Endodermal cell (in vitro differentiated cells): ENCODE data around the gene INAFM2. TPM values are rescaled to one million over a fixed set of nuclear protein-coding genes. Genes with fewer than 3 reads are reported as not detected.

Experiments used
- DNase-seq: peaks from one replicate; pipeline ENCODE4 v3.0.0-alpha.2; 2017
- H3K27ac ChIP-seq: 2 replicates; pipeline ENCODE4 v1.5.1; 2013; ENCODE audit warnings: mild to moderate bottlenecking, low read depth, low read length, moderate library complexity
- H3K27me3 ChIP-seq: 2 replicates; pipeline ENCODE4 v1.6.1; 2013; ENCODE audit warnings: mild to moderate bottlenecking, low read length, moderate library complexity; ENCODE audit not compliant: insufficient read depth, control insufficient read depth, poor library complexity, severe bottlenecking
- H3K36me3 ChIP-seq: 2 replicates; pipeline ENCODE4 v1.7.0; 2013; ENCODE audit warnings: mild to moderate bottlenecking, low read length, moderate library complexity; ENCODE audit not compliant: control insufficient read depth, insufficient read depth
- H3K4me1 ChIP-seq: one replicate; pipeline ENCODE4 v1.7.0; 2013; ENCODE audit warnings: low read length; ENCODE audit not compliant: control insufficient read depth, insufficient read depth
- H3K4me3 ChIP-seq: 2 replicates; pipeline ENCODE4 v1.5.1; 2013; ENCODE audit warnings: mild to moderate bottlenecking, low read length, moderate library complexity
- H3K9ac ChIP-seq: 2 replicates; pipeline ENCODE4 v1.6.1; 2013; ENCODE audit warnings: mild to moderate bottlenecking, low read length, moderate library complexity; ENCODE audit not compliant: poor library complexity, severe bottlenecking; ENCODE audit errors: extremely low read depth
- H3K9me3 ChIP-seq: 2 replicates; pipeline ENCODE4 v1.6.1; 2013; ENCODE audit warnings: mild to moderate bottlenecking, low read length, moderate library complexity; ENCODE audit not compliant: control insufficient read depth
- H3K27ac Mint-ChIP-seq: 2 replicates; pipeline ENCODE4 v1.8.0; 2020; ENCODE audit warnings: mixed read lengths
- H3K27me3 Mint-ChIP-seq: 2 replicates; pipeline ENCODE4 v1.8.0; 2021; ENCODE audit warnings: mild to moderate bottlenecking, mixed read lengths; ENCODE audit not compliant: insufficient read depth
- H3K36me3 Mint-ChIP-seq: 2 replicates; pipeline ENCODE4 v1.8.0; 2020; ENCODE audit warnings: low read depth, mixed read lengths
- H3K4me1 Mint-ChIP-seq: 2 replicates; pipeline ENCODE4 v1.8.0; 2020; ENCODE audit warnings: mixed read lengths
- H3K4me3 Mint-ChIP-seq: 2 replicates; pipeline ENCODE4 v1.8.0; 2020; ENCODE audit warnings: mild to moderate bottlenecking, moderate library complexity, mixed read lengths
- H3K9me3 Mint-ChIP-seq: 2 replicates; pipeline ENCODE4 v1.8.0; 2020; ENCODE audit warnings: mild to moderate bottlenecking, mixed read lengths
- WGBS, 2 experiments: methylation state at CpG; one replicate each; pipeline versions ENCODE4 v1.1.5 to v1.1.7; 2013; ENCODE audit warnings: missing lambda C conversion rate in 2 of 2, mixed read lengths in 1 of 2; ENCODE audit not compliant: insufficient coverage in 1 of 2, insufficient read length in 1 of 2; 5-methylcytosine and 5-hydroxymethylcytosine counted together
- total RNA-seq, 2 donors: library from RNA; stranded (reverse); fragmentation: NEBNext Ultra II Directional in 1 of 2; extraction: Animal tissue kit (Norgen Biotek cat#: 25700) in 1 of 2; gene quantifications; 2 replicates in 1 of 2; 3 replicates in 1 of 2; pipeline ENCODE4 v1.2.1, GENCODE V29; 2021
- TF ChIP-seq, protein P1 (sequence below): fragments of 200-600 bp; sonication (generic); conservative IDR thresholded peaks from 2 replicates; pipeline ENCODE4 v1.5.0; 2021; ENCODE audit warnings: antibody characterized with exemption, mild to moderate bottlenecking

INAFM2 gene
- total RNA-seq, 2 donors from 2014 or later: 4.6 to 8.6 TPM

DNA sequence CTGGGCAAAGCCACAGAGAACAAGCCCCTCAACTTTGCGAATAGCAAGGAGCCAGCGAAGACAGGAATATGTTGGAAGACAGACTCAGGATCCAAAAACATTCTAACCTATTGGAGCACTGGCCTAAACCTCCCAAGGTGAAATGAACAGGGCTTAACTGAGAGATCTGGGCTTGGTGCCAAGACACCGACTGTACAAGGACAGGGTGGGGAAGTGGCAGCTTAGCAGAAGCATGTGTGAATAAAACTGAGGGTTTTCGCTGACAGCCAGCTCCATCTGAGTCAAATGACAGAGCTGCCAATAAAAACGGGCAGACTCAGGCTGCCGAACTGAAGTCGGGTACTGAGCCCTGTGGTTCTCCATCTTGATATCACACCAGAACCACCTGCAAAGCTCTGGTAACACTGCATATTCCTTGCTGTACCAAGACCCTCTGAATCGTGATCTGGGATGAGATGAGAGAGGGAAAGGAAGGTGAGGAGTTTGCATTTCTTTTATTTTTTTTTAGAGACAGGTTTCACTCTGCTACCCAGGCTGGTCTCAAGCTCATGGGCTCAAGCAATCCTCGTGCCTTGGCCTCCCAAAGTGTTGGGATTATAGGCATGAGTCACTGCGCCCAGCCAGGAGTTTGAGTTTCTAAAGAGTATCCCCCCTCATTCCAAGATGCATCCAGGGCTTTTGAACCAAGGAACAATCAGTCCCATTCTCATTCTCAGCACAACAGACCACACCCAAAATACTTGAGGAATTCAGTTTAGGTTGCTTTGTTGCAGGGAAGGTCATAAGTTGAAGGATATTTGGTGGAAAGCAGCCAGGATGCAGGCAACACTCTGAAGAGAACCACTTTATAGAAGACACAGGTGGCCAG lies 9.7 kb upstream of the INAFM2 start:
- Mint-ChIP-seq H3K9me3 (no peaks in the 10 kb centered on the region), H3K27me3 (peaks cover 71% of the 10 kb centered on the region), H3K36me3 (no peaks in the 10 kb centered on the region), H3K27ac (no peak overlapping the region), H3K4me1 (peaks cover 4% of the 10 kb centered on the region), H3K4me3 (no peak overlapping the region)
- no peaks in the 10 kb centered on the region for H3K9me3 ChIP-seq
- TF ChIP-seq, protein P1, sequence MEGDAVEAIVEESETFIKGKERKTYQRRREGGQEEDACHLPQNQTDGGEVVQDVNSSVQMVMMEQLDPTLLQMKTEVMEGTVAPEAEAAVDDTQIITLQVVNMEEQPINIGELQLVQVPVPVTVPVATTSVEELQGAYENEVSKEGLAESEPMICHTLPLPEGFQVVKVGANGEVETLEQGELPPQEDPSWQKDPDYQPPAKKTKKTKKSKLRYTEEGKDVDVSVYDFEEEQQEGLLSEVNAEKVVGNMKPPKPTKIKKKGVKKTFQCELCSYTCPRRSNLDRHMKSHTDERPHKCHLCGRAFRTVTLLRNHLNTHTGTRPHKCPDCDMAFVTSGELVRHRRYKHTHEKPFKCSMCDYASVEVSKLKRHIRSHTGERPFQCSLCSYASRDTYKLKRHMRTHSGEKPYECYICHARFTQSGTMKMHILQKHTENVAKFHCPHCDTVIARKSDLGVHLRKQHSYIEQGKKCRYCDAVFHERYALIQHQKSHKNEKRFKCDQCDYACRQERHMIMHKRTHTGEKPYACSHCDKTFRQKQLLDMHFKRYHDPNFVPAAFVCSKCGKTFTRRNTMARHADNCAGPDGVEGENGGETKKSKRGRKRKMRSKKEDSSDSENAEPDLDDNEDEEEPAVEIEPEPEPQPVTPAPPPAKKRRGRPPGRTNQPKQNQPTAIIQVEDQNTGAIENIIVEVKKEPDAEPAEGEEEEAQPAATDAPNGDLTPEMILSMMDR: no peak
- no peak overlapping the region for H3K9ac ChIP-seq
- H3K27ac ChIP-seq: no peak overlapping the region
- no peaks in the 10 kb centered on the region for H3K36me3 ChIP-seq
- peaks cover 65% of the 10 kb centered on the region for H3K27me3 ChIP-seq
- H3K4me1 ChIP-seq: peaks cover 5% of the 10 kb centered on the region
- DNase-seq: no peak
- no peak overlapping the region for H3K4me3 ChIP-seq
- WGBS, 2 experiments: 84 to 89% methylated on average over 7 to 10 of the region's 10 CpGs

GRCh38 chr15:40314723-40315276 lies 8.7 kb upstream of the INAFM2 start:
- H3K36me3 Mint-ChIP-seq: no peaks in the 10 kb centered on the region
- Histone ChIP-seq H3K9me3 (no peaks in the 10 kb centered on the region), H3K9ac (no peak overlapping the region), H3K36me3 (no peaks in the 10 kb centered on the region), H3K27me3 (peaks cover 70% of the 10 kb centered on the region), H3K27ac (no peak overlapping the region), H3K4me1 (no peaks in the 10 kb centered on the region), H3K4me3 (no peak overlapping the region)
- H3K27me3 Mint-ChIP-seq: peaks cover 76% of the 10 kb centered on the region
- no peaks in the 10 kb centered on the region for H3K4me1 Mint-ChIP-seq
- WGBS, 2 experiments: 77 to 91% methylated on average over 3 to 4 of the region's 4 CpGs
- H3K27ac Mint-ChIP-seq: no peak overlapping the region
- H3K9me3 Mint-ChIP-seq: no peaks in the 10 kb centered on the region
- H3K4me3 Mint-ChIP-seq: no peak overlapping the region
- DNase-seq: no peak
- TF ChIP-seq, protein P1: no peak

GRCh38 chr15:40316931-40317330 lies 6.6 kb upstream of the INAFM2 start:
- no peaks in the 10 kb centered on the region for H3K9me3 ChIP-seq
- no peaks in the 10 kb centered on the region for H3K4me1 ChIP-seq
- no peaks in the 10 kb centered on the region for H3K36me3 Mint-ChIP-seq
- no peak overlapping the region for H3K9ac ChIP-seq
- no peaks in the 10 kb centered on the region for H3K36me3 ChIP-seq
- H3K27me3 Mint-ChIP-seq: peaks cover 75% of the 10 kb centered on the region
- no peak overlapping the region for H3K4me3 Mint-ChIP-seq
- H3K27ac Mint-ChIP-seq: no peak overlapping the region
- no peak overlapping the region for H3K27ac ChIP-seq
- peaks cover 2% of the 10 kb centered on the region for H3K4me1 Mint-ChIP-seq
- 85 to 87% methylated on average over 3 of the region's 3 CpGs for WGBS, 2 experiments
- H3K4me3 ChIP-seq: no peak overlapping the region
- no peaks in the 10 kb centered on the region for H3K9me3 Mint-ChIP-seq
- TF ChIP-seq, protein P1: no peak
- peaks cover 60% of the 10 kb centered on the region for H3K27me3 ChIP-seq
- DNase-seq: no peak
